Suprapubic skin (tissue), 4 donors: ENCODE data around the gene LMX1B. TPM values are rescaled to one million over a fixed set of nuclear protein-coding genes. Genes with fewer than 3 reads are reported as not detected.

Experiments used
- DNase-seq, 2 donors: peaks; one replicate each; pipeline ENCODE4 v3.0.0-alpha.2; 2019; ENCODE audit warnings: low spot score in 2 of 2
- H3K27ac ChIP-seq: fragments of 200-600 bp; sonication (generic); one replicate; pipeline ENCODE4 v1.5.1; 2019
- H3K27me3 ChIP-seq: fragments of 200-600 bp; sonication (generic); one replicate; pipeline ENCODE4 v1.5.1; 2019
- H3K36me3 ChIP-seq: fragments of 200-600 bp; sonication (generic); one replicate; pipeline ENCODE4 v1.5.1; 2019
- H3K4me1 ChIP-seq: fragments of 200-600 bp; sonication (generic); one replicate; pipeline ENCODE4 v1.5.1; 2019
- H3K4me3 ChIP-seq: fragments of 200-600 bp; sonication (generic); one replicate; pipeline ENCODE4 v1.5.1; 2019; ENCODE audit warnings: mild to moderate bottlenecking
- H3K9me3 ChIP-seq: fragments of 200-600 bp; sonication (generic); one replicate; pipeline ENCODE4 v1.5.1; 2019
- CTCF ChIP-seq, 2 donors: fragments of 200-600 bp in 1 of 2; fragments of 450-650 bp in 1 of 2; sonication (generic) in 1 of 2; IDR thresholded peaks; one replicate each; pipeline ENCODE4 v1.5.1; 2016 to 2019; ENCODE audit warnings: antibody characterized with exemption in 2 of 2, mild to moderate bottlenecking in 1 of 2, moderate library complexity in 1 of 2
- EP300 ChIP-seq: sonication (generic); formaldehyde crosslinking; IDR thresholded peaks from one replicate; pipeline ENCODE4 v1.6.1; 2017; ENCODE audit warnings: antibody characterized with exemption
- POLR2A ChIP-seq, 2 donors: fragments of 450-650 bp; IDR thresholded peaks; one replicate each; pipeline ENCODE4 v1.6.1; 2017; ENCODE audit warnings: antibody characterized with exemption in 2 of 2, mild to moderate bottlenecking in 2 of 2, moderate library complexity in 2 of 2
- POLR2AphosphoS5 ChIP-seq, 3 donors: sonication (generic); formaldehyde crosslinking; IDR thresholded peaks; one replicate each; pipeline ENCODE4 v1.6.1; 2017; ENCODE audit warnings: antibody characterized with exemption in 3 of 3
- WGBS: methylation state at CpG from one replicate; pipeline ENCODE4 v1.1.5; 2018; 5-methylcytosine and 5-hydroxymethylcytosine counted together
- total RNA-seq, 4 donors: library from RNA; depleted of rRNA; stranded (reverse); fragments of >200 nt; gene quantifications; one replicate each; pipeline ENCODE4 v1.1.0, GENCODE V29; 2016

LMX1B gene
- total RNA-seq, 4 donors from 2014 or later = 2.4 to 7.8 (median 5.7) TPM

GRCh38 chr9:126672634-126673284 is 59.0 kb downstream of the LMX1B start:
- Histone ChIP-seq H3K4me1 (peaks cover 7% of the 10 kb centered on the region), H3K36me3 (no peaks in the 10 kb centered on the region), H3K4me3 (no peak overlapping the region), H3K9me3 (no peaks in the 10 kb centered on the region), H3K27ac (no peak overlapping the region), H3K27me3 (peaks cover 78% of the 10 kb centered on the region)
- TF ChIP-seq POLR2AphosphoS5 (IDR thresholded peaks at IDR 0.05) (no peak), CTCF (IDR thresholded peaks at IDR 0.05) (no peak), EP300 (no peak), POLR2A (IDR thresholded peaks at IDR 0.05) (no peak)
- 77% methylated on average over 8 of the region's 18 CpGs for WGBS
- DNase-seq = no peak

DNA sequence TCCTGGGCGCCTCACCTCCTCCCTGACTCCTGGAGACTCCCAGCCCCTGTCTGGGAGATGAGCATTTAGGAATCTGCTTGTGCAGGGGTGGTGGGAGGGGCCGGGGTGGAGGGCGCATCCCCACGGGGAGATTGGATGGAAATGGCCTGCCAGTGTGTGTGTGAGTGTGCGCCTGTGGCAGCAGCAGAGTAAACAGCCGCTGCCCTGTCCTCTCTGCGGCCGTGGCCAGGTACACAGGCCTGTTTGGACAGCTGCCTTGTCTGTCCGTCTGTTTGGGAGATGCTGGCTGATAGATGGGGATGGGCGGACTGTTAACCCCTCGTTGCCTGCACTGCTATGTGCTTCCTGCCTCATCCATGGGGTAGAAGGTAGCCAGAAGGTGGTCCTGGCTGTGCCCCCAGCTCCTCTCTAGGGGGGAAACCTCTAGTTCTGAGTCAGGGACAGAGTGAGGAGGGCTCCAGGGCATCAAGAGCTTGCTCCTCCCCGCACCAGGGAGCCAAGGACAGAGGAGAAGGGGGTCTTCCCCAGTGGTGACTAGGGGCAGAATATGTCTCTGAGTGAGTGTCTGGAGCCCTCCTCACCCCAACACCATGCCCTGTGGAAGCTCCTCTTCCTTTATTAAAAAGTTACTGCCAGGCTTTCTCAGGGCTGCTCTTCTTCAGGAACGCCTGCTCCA is 60.1 kb downstream of the LMX1B start:
- no peak for DNase-seq
- no peak for TF ChIP-seq CTCF (IDR thresholded peaks at IDR 0.05)
- no peak for TF ChIP-seq POLR2AphosphoS5 (IDR thresholded peaks at IDR 0.05)
- no peak for TF ChIP-seq EP300
- no peak for TF ChIP-seq POLR2A (IDR thresholded peaks at IDR 0.05)
- WGBS = 25% methylated on average over 7 of the region's 13 CpGs
- Histone ChIP-seq H3K4me1 (peaks cover 7% of the 10 kb centered on the region), H3K9me3 (no peaks in the 10 kb centered on the region), H3K27ac (no peak overlapping the region), H3K36me3 (no peaks in the 10 kb centered on the region), H3K27me3 (peaks cover 71% of the 10 kb centered on the region), H3K4me3 (no peak overlapping the region)

DNA sequence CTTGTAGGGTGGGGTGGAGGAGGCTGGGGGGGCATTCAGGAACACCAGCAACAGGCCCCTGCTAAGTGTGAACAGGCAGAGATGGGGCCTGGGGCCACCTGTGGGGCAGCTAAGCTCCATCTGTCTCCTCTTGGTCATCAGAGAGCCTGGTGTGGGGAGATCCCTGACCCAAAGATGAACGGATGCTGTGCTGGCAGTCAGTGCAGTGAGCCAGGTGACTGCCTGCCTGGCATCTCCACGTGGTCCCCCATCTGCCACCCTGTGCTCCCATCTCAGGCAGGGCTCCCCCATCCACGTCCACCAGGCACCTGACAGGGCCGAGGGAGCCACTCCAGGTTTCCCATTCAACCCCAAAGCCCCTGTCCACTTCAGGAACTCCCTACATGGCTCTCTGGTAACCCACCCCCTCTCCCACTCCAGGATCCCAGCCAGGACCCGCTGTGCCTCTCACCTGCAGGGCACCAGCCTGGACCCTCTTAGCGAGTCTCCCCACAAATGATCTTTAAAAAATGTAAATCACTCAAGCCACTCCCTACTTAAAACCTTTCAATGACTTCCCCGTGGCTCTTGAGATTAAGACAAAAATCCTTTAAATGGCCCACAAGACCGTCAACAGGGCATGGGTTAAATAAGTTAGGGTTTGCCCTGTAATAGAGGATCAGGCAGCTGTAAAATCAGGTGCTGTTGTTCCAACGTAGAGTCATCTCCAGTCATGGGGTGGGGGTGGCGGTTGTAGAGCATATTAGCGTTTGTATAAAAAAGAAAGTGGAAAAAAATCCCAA is 60.8 kb downstream of the LMX1B start:
- 67% methylated on average over 7 of the region's 11 CpGs for WGBS
- Histone ChIP-seq H3K27ac (no peak overlapping the region), H3K36me3 (no peaks in the 10 kb centered on the region), H3K4me3 (no peak overlapping the region), H3K27me3 (peaks cover 72% of the 10 kb centered on the region), H3K9me3 (no peaks in the 10 kb centered on the region), H3K4me1 (peaks cover 7% of the 10 kb centered on the region)
- no peak for DNase-seq
- no peak for TF ChIP-seq EP300
- no peak for TF ChIP-seq POLR2A (IDR thresholded peaks at IDR 0.05)
- no peak for TF ChIP-seq POLR2AphosphoS5 (IDR thresholded peaks at IDR 0.05)
- TF ChIP-seq CTCF (IDR thresholded peaks at IDR 0.05) = no peak

- no peak overlapping the region for H3K27ac ChIP-seq
- H3K27me3 ChIP-seq = peaks cover 70% of the 10 kb centered on the region
- H3K4me3 ChIP-seq = no peak overlapping the region
- 68% methylated on average over 8 of the region's 8 CpGs for WGBS
- TF ChIP-seq CTCF (IDR thresholded peaks at IDR 0.05) = no peak
- TF ChIP-seq EP300 = no peak
- no peak for TF ChIP-seq POLR2A (IDR thresholded peaks at IDR 0.05)
- peaks cover 7% of the 10 kb centered on the region for H3K4me1 ChIP-seq
- H3K36me3 ChIP-seq = no peaks in the 10 kb centered on the region
- no peaks in the 10 kb centered on the region for H3K9me3 ChIP-seq
- no peak for DNase-seq
These were observed 61.4 kb downstream of the LMX1B start for GRCh38 chr9:126675147-126675467.

DNA sequence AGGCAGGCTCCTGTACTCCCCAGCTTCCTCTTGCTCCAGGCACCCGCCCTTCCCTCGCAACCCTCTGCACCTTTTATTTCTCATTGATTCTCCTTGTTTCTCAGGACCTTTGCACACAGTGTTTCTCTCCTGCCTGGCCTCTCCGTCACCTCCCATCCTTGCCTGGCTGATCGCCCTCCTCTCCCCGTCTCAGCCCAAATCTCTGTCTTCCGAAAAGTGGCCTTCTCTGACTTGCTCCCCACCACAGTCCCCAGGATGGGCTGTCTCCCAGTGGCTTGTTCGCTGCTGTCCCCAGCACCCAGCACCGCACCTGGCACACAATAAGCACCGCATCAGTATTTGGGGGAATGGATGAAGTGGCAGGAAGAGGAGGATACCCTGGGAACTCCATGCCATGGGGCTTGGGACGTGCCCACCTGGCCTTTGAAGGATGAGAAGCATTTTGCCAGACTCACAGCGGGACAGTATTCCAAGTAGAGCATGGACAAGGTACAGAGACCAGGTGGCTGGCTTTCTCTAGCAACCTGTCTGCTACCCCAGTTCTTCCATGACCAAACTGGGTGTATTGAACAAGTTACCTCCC is 62.5 kb downstream of the LMX1B start:
- Histone ChIP-seq H3K27ac (no peak overlapping the region), H3K27me3 (peaks cover 71% of the 10 kb centered on the region), H3K4me3 (no peak overlapping the region), H3K36me3 (no peaks in the 10 kb centered on the region), H3K4me1 (peaks cover 7% of the 10 kb centered on the region), H3K9me3 (no peaks in the 10 kb centered on the region)
- TF ChIP-seq POLR2A (IDR thresholded peaks at IDR 0.05) = no peak
- no peak for TF ChIP-seq EP300
- TF ChIP-seq CTCF (IDR thresholded peaks at IDR 0.05) = no peak
- TF ChIP-seq POLR2AphosphoS5 (IDR thresholded peaks at IDR 0.05) = no peak
- 66% methylated on average over 11 of the region's 11 CpGs for WGBS
- DNase-seq = no peak
